NCI-H748 treated with DMSO at 0.1 percent for 48 hours (cell line): ENCODE measurements around the gene RAD51D.
"Not testable (repeated sequence)": the region's sequence is repeated elsewhere in the genome, so short reads cannot be mapped to it uniquely, and the experiment has no call there.

Experiments used
- DNase-seq: peaks from one replicate; lab custom pipeline; 2025; lab: John Stamatoyannopoulos, UW

RAD51D gene

DNA sequence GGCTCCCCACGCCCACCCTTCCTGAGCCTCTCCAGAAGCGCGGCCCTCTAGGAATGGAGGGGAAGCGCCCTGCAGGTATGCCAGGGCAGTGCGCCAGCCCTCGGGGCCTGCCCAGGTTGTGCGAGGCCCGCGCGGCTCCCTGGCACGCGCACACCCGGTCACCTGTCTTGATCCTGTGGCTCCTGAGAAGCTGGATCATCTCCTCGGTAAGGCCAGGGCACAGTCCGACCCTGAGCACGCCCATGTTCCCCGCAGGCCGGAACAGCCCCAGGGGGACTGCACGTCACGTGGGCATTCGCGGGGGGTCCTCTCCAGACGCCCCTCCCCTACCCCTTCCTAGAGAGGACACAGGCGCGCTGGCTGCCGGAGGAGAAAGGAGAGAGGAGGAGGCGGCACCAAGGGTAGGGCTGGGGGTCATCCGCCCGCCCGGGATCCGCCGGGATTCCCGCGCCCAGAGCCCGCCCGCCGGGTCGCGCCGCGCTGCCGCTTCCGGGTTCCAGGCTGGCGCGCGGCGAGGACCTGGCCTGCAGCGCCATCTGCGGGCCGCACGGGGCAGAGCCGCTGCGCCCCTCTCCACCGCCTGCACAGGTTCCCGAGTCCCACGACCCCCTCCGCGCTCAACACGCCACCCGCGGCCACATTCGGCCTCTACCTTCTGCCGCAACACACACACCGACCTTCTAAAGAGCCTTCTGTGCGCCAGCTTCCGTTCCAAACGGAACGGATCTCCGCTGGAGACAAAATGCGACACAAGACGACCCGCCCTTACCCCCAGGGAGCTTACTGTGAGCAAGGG lies at the start of gene RAD51D:
TSS of gene RAD51D (minus strand) at position 491 of the 796 bp plus-strand sequence. CDS start at position 244, 247 bp downstream.
- peak; percentile 41 for DNase-seq

DNA sequence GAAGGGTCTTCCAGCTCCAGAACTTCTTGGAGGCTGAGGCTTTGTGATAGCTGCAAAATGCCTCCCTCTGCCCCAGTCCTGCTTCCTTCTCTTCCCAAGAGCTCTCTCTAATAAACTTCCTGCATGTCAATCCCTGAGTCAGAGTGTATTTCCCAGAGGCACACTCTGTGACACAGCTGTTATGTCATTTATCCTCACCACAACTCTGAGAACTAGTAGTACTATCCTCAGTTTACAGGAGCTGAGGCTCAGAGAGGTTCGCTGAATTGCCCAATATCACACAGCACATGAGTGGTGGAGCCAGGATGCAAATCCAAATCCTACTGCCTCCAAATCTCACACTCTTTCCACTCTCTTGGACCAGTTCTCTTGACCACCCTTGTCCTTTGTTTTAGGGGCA lies 48.0 kb upstream of the RAD51D start:
- DNase-seq = no peak

DNA sequence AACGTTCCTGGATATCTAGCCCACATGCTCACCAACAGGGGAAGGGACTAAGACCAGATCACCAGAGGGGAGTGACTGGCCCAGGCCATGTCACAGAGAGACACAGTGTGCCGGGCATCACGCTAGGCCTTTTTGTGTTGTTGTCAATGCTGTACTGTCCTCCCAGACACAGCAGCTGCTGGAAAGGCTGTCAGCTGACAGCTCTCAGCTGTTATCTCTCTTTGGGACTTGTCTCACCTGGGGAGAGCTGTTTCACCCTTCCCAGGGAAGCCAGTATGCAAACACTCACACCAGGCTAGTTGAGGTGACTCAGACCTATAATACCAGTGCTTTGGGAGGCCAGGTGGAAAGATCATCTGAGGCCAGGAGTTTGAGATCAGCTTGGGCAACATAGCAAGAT lies 47.4 kb upstream of the RAD51D start:
- DNase-seq = no peak

DNA sequence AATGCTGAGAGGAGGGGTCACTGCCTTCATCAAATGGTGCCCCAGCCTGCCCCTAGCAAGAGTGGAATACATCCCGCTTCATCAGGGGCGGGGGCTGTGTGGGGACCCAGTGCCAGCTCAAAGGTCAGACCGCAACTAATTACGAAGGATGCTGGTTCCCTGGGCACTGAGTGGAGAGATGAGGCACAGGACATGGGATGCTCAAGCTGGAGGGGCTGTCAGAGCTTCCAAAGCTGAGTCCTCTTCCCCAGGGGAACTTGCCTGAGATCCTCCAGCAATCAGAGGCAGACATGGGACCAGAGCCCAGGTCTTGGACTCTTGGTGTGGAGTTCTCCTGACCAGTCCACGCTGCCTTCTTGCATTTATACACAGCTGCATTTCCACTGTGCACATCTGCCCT lies 46.9 kb upstream of the RAD51D start:
- DNase-seq = no peak

DNA sequence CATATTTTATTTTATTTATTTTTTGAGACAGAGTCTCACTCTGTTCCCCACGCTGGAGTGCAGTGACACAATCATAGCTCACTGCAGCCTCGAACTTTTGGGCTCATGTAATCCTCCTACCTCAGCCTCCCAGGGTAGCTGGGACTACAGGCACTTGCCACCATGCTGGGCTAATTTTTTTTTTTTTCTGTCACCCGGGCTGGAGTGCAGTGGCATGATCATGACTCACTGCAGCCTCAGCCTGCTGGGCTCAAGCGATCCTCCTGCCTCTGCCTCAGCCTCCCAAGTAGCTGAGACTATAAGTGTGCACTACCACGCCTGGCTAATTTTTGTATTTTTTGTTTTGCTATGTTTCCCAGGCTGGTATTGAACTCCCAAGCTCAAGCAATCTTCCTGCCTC lies 45.1 kb upstream of the RAD51D start:
- no peak for DNase-seq

DNA sequence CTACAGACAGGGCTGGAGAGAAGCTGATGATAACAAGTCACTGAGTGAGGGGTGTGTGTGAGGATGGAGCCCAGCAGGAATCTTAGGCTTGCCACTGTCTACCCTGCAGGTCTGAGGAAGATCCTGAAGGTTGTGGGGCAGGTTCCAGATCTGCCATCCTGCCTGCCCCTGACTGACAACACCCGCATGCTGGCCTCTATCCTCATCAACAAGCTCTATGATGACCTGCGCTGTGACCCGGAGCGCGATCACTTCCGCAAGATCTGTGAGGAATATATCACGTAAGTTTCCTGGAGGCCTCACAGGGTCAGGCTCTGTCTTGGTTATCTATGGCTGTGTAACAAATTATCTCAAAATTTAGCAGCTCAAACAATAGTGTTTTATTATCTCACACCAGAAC lies 44.2 kb upstream of the RAD51D start:
- no peak for DNase-seq

DNA sequence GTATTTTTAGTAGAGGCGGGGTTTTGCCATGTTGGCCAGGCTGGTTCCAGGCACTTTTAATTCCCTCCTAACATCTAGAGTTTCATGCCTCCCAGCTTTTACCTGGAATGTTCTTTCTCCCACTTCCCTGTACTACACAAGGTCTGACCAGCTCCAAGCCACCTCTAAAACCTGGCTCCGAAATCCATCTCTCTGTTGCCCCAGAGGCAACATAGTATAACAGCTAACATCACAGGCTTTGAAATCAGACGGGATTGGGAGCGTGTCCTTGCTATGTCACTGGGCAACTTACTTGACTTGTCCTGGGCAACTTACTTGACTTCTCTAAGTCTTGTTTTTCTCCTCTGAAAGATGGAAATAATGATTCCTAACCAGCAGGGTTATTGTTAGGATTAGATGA lies 43.1 kb upstream of the RAD51D start:
- DNase-seq = no peak

DNA sequence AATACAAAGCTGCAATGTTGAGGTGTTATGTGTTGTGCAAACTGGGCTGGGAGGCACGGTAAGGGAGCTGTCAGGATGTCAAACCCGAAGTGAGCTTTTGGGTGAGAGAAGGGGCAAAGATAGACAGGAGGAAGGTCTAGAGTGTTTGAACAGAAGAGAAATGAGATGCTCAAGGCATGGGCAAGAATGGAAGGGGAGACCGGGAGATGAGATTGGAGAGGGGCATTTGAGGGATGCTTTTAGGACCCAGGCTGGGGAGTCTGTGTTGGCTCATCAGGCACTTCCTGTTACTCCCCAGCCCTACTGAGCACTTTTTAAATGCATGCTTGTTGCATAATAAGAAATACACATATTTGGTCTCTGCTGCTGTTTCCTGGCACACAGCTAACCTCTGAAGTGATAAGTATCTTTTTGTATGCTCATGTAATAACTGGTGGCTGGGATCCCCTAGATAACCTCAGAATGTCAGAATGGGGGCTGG lies 41.7 kb upstream of the RAD51D start:
- DNase-seq = no peak

DNA sequence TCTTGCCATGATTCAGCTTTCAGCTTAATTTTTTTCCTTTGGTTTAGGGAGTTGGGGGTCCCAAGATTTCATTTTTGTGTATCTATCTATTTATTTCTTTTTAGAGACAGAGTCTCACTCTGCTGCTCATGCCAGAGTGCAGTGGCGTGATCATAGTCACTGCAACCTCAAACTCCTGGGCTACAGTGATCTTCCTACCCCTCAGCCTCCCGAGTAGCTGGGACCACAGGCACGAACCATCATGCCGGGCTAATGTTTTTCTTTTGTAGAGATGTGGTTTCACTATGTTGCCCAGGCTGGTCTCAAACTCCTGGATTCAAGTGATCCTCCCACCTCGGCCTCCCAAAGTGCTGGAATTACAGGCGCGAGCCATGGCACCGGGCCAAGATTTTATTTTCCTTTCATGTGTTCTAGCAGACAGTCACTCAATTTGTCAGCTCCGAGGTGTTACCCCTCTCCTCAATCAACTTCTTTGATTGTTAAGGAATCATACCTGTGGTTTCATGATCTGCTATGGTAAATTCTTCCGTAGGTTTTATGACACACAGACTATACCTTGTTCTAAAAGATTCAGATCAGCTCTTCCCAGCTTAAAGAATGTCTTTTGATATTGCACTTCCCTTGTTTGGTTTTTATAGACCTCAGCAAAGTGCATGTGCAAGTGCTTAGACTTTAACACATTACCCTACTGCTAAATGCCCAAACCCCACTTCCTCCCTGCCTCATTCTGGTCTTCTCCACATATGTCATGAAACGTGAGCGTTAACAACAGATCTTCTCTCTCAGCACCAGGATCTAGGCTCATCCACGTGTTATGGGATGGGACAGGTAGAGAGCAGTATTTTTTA lies 40.9 kb upstream of the RAD51D start:
- DNase-seq = no peak

DNA sequence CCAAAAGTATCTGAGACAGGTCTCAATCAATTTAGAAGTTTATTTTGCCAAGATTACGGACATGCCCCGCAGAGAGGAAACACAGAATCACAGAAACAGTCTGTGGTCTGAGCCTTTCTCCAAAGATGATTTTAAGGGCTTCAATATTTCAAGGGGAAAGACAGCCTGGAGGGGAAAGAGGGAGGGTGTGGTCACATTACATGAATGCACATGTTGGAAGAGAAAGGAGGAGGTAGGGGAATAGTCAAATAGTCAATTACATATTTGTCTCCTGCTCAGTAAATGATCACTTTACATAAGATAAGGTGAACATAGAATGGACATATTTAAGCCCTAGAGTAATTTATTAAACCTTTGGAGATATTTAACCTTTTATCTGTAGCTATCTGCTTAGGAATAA lies 40.3 kb upstream of the RAD51D start:
- DNase-seq = no peak

DNA sequence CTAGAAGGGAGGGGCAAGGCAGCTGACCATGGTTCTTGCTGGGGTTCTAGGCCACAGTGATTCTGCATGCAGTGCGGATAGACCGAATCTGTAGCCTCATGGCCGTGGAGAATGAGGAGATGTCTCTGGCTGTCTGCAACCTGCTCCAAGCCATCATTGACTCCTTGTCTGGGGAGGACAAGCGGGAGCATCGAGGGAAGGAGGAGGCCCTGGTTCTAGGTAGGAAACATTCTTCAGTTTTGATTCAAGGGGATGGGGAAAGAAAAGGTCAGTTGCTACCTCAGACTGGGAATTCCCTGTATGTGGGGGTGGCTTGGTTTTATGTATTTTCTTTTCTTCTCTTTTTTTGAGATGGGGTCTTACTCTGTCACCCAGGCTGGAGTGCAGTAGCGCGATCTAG lies 35.6 kb upstream of the RAD51D start:
- no peak for DNase-seq

DNA sequence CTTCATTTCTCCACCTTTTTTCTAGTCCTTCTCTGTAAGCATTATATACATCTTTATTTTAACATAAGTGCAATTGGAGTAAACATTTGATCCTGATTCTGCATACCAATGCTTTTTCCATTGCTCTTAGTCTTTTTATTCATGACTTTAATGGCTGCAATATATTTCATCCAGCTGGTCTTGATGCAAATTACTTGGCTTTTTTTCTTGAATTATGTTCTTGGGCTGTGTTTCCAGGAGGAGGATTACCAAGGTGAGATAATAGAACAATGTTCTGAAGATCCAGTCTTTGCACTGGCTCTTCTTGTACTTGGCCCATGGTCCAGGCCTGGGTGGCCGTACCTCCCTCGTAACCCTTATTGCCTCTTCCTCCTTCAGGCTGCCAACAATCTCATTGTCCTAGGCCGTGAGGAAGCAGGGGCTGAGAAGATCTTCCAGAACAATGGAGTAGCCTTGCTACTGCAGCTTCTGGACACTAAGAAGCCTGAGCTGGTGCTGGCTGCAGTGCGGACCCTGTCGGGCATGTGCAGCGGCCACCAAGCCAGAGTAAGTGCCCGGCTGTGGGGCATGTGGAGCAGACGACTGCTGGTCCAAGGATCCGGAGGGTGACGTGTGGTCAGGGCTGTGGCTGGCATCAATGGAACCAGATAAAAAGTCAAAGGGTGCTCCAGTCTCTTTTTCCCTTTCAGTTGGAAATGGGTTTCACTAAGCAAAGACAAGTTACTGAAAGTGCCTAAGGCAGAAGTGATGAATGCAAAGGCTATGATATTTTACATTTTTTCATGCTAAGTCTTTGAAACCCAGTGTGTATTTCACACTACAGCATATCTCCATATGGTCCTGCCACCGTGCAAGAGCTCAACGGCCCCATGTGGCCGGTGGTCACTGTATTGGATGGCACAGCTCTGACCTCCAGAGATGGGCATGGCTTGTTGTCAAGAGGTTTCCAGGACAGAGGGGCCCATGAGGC lies 34.8 kb upstream of the RAD51D start:
- no peak for DNase-seq

DNA sequence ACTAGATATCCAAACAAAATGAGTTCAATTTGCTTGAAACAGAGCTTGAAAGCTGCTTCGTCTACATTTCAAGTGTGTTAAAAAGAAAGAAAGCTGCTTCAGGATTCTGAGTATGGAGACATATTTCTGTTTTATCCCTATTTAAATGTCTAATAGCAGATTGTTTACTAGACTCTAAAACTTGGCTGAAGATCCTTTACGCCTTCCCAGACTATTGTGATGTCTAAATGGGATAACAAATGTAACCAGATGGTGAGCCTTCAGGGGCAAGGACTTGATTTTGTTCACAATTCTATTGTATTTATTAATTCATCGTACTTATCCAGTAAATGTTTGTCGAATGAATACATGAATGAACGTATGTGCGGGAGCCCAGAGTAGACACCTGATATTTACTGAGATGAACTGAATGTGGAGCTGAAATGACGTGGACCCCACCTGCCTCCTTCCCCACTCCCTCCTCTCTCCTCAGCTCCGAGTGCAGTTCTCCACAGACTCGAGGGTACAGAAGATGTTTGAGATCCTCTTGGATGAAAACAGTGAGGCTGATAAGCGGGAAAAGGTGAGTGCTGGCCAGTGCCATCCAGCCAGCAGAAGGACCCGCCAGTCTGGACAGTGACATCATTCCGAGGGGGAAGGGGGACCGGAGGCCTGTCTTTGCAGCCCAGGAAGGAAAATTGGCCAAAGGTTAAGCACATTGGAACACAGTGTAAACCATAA lies 32.9 kb upstream of the RAD51D start:
- DNase-seq = no peak

DNA sequence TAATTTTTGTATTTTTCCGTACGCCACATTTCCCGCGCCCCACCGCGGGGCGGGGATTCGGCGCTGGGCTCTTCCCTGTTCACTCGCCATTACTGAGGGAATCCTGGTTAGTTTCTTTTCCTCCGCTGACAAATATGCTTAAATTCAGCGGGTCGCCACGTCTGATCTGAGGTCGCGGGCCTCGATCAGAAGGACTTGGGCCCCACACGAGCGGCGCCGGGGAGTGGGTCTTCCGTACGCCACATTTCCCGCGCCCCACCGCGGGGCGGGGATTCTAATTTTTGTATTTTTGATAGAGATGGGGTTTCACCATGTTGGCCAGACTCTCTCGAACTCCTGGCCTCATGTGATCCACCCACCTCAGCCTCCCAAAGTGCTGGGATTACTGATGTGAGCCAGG lies 31.4 kb upstream of the RAD51D start:
- DNase-seq = not testable (repeated sequence)

DNA sequence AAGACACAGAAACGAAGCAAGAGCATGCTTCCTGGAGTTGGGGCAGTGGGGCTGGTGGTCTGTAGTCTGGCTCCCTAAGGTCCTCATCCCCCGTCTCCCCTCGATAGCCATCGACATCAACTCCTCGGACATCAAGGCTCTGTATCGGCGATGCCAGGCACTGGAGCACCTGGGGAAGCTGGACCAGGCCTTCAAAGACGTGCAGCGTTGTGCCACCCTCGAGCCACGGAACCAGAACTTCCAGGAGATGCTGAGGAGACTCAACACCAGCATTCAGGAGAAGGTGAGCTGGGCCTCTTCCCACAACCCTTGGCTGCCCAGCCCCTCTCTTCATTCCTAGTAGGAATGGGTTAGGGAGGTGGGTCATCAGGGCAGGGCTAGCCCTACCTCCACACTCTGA lies 30.3 kb upstream of the RAD51D start:
- DNase-seq = no peak

DNA sequence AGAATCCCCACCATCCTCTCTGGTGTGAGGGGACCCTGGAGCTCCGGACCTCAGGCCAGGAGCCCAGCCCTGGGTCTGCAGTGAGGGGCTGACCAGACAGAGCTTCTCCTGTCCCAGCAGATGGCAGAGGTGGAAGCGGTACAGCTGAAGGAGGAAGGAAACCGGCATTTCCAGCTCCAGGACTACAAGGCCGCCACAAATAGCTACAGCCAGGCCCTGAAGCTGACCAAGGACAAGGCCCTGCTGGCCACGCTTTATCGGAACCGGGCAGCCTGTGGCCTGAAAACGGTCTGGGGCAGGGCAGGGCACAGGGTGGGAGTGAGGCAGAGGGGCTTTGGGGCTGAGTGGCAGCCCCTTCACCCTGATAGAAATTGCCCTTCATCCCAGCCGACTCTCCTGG lies 28.5 kb upstream of the RAD51D start:
- DNase-seq = no peak

DNA sequence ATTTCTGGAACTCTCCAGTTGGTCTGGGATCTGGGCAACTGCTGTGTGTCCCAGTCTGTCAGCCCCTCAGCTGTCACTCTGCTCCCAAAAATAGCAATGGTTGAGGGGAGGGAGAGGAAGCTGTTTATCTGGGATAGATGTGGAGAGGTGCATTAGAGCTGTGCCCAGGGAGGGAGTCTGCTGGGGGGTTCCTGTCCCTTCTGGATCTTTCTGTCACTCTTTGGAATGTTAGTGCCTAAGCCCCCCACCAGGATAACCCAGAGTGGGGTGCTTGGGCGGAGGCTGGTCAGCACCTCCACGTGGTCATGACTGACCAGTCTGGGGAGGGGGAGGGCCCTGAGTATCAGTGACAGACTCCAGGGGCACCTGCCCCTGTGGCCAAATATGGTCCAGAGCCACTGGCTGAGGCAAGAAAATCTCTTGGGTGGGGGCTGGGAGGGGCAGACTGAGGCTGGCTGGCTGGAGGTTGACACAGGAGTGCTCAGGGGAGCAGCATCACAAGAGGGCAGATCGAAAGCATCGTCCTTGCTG lies 27.8 kb upstream of the RAD51D start, which contains the start of gene UNC45B:
TSS of gene UNC45B (plus strand) at position 443 of the 531 bp plus-strand sequence. CDS start 447 bp downstream, outside the sequence.
- DNase-seq = no peak

DNA sequence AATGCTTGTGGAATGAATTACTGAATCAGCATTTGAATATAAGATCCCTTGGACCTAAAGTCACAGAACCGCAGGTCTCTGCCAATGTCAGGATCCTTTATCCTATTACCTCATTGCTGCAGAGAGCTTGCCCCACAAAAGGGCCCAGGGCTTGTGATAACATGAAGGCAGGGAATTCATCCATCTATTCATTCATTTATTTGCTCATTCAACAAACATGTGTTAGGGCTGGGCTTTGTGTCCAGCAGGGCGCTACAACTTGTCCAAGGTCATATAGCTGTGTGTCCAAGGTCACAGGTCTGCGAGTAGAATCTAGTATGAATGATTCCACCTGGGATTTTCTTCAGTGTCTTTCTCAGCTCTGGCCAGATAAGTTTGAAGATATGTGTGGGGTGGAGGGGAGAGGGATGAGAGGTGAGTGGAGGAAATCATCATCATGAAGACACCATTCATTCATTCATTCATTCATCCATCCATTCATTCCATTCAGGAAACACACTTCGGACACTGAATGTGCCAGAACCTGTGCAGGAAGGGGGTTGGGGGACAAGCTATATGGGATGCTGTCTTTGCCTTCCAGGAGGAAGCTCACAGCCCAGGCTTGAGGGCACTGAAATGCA lies 26.7 kb upstream of the RAD51D start:
- no peak for DNase-seq

DNA sequence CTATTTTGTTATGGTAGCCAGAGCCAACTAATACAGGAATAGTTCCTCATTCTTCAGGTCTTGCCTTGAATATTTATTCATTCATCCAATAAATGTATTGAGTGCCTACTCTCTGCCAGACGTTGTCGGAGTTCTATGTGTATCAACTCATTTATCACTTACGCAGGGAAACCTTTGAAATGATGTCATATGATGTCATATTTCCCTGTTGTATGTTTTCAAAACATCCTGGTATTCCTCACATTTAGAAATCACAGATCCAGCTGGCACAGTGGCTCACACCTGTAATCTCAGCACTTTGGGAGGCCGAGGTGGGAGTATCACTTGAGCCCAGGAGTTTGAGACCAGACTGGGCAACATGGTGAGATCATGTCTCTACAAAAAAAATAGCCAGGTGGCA lies 25.2 kb upstream of the RAD51D start:
- DNase-seq = no peak

DNA sequence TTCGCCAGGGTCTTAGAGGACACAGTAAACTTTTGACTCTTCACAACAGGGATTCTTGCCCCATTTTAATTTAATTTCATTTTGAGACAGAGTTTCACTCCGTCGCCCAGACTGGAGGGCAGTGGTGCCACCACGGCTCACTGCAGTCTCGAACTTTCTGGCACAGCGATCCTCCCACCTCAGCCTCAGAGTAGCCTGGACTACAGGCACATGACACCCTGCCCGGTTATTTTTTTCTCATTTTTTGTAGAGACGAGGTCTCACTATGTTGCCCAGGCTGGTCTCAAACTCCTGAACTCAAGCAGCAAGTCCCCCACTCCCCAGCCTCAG lies 22.8 kb upstream of the RAD51D start:
- DNase-seq = no peak
